ENCODE results near the gene TMEM163. TPM values are rescaled to one million over a fixed set of nuclear protein-coding genes. Genes with fewer than 3 reads are reported as not detected.
"Not testable (repeated sequence)": the region's sequence is repeated elsewhere in the genome, so short reads cannot be mapped to it uniquely, and the experiment has no call there.

The TMEM163 gene
- polyA plus RNA-seq, 2 donors, result 0.10 to 0.11 TPM

- 87 to 92% methylated on average over 6 of the region's 6 CpGs for WGBS, 2 donors
- H3K27ac ChIP-seq (ENCODE audit: low read depth in 2 of 2, low read length in 1 of 2), result no peak overlapping the region
- no peaks in the 10 kb centered on the region for H3K4me1 ChIP-seq (ENCODE audit: control insufficient read depth in 2 of 2, insufficient read depth in 2 of 2, low read length in 1 of 2)
- H3K36me3 ChIP-seq (ENCODE audit: control insufficient read depth in 2 of 2, insufficient read depth in 2 of 2, low read length in 1 of 2), result no peaks in the 10 kb centered on the region
- H3K27me3 ChIP-seq (ENCODE audit: control insufficient read depth in 1 of 2, insufficient read depth in 2 of 2, low read length in 2 of 2), result no peaks in the 10 kb centered on the region
- no peak overlapping the region for H3K4me3 ChIP-seq (ENCODE audit: low read depth in 1 of 2, low read length in 2 of 2)
- H3K9me3 ChIP-seq (ENCODE audit: control insufficient read depth in 2 of 2, insufficient read depth in 1 of 2, low read depth in 1 of 2, low read length in 1 of 2), result no peaks in the 10 kb centered on the region
These were observed 236.6 kb downstream of the TMEM163 start for GRCh38 chr2:134482131-134482723.

- Histone ChIP-seq H3K27me3 (ENCODE audit: control insufficient read depth in 1 of 2, insufficient read depth in 2 of 2, low read length in 2 of 2) (no peaks in the 10 kb centered on the region), H3K4me1 (ENCODE audit: control insufficient read depth in 2 of 2, insufficient read depth in 2 of 2, low read length in 1 of 2) (no peaks in the 10 kb centered on the region), H3K9me3 (ENCODE audit: control insufficient read depth in 2 of 2, insufficient read depth in 1 of 2, low read depth in 1 of 2, low read length in 1 of 2) (no peaks in the 10 kb centered on the region), H3K36me3 (ENCODE audit: control insufficient read depth in 2 of 2, insufficient read depth in 2 of 2, low read length in 1 of 2) (no peaks in the 10 kb centered on the region), H3K4me3 (ENCODE audit: low read depth in 1 of 2, low read length in 2 of 2) (no peak overlapping the region), H3K27ac (ENCODE audit: low read depth in 2 of 2, low read length in 1 of 2) (no peak overlapping the region)
- WGBS, 2 donors, result 85 to 88% methylated on average over 4 of the region's 4 CpGs
These were observed 239.0 kb downstream of the TMEM163 start for GRCh38 chr2:134479696-134480330.

- WGBS, 2 donors, result 84 to 88% methylated on average over 8 of the region's 8 CpGs
- not testable (repeated sequence) for H3K36me3 ChIP-seq (ENCODE audit: control insufficient read depth in 2 of 2, insufficient read depth in 2 of 2, low read length in 1 of 2); H3K4me1 ChIP-seq (ENCODE audit: control insufficient read depth in 2 of 2, insufficient read depth in 2 of 2, low read length in 1 of 2); H3K27ac ChIP-seq (ENCODE audit: low read depth in 2 of 2, low read length in 1 of 2); H3K27me3 ChIP-seq (ENCODE audit: control insufficient read depth in 1 of 2, insufficient read depth in 2 of 2, low read length in 2 of 2); H3K9me3 ChIP-seq (ENCODE audit: control insufficient read depth in 2 of 2, insufficient read depth in 1 of 2, low read depth in 1 of 2, low read length in 1 of 2); H3K4me3 ChIP-seq (ENCODE audit: low read depth in 1 of 2, low read length in 2 of 2)
These were observed 241.8 kb downstream of the TMEM163 start for GRCh38 chr2:134476982-134477381.

GRCh38 chr2:134470561-134471168, 248.1 kb downstream of the TMEM163 start:
- H3K27ac ChIP-seq (ENCODE audit: low read depth in 2 of 2, low read length in 1 of 2), result no peak overlapping the region
- no peaks in the 10 kb centered on the region for H3K9me3 ChIP-seq (ENCODE audit: control insufficient read depth in 2 of 2, insufficient read depth in 1 of 2, low read depth in 1 of 2, low read length in 1 of 2)
- H3K4me3 ChIP-seq (ENCODE audit: low read depth in 1 of 2, low read length in 2 of 2), result no peak overlapping the region
- H3K27me3 ChIP-seq (ENCODE audit: control insufficient read depth in 1 of 2, insufficient read depth in 2 of 2, low read length in 2 of 2), result no peaks in the 10 kb centered on the region
- H3K36me3 ChIP-seq (ENCODE audit: control insufficient read depth in 2 of 2, insufficient read depth in 2 of 2, low read length in 1 of 2), result no peaks in the 10 kb centered on the region
- WGBS, 2 donors, result 97 to 99% methylated on average over 8 of the region's 8 CpGs
- H3K4me1 ChIP-seq (ENCODE audit: control insufficient read depth in 2 of 2, insufficient read depth in 2 of 2, low read length in 1 of 2), result no peaks in the 10 kb centered on the region

GRCh38 chr2:134469516-134470115, 249.2 kb downstream of the TMEM163 start:
- no peaks in the 10 kb centered on the region for H3K36me3 ChIP-seq (ENCODE audit: control insufficient read depth in 2 of 2, insufficient read depth in 2 of 2, low read length in 1 of 2)
- H3K27me3 ChIP-seq (ENCODE audit: control insufficient read depth in 1 of 2, insufficient read depth in 2 of 2, low read length in 2 of 2), result no peaks in the 10 kb centered on the region
- H3K4me1 ChIP-seq (ENCODE audit: control insufficient read depth in 2 of 2, insufficient read depth in 2 of 2, low read length in 1 of 2), result no peaks in the 10 kb centered on the region
- WGBS, 2 donors, result 91 to 95% methylated on average over 25 of the region's 25 CpGs
- H3K9me3 ChIP-seq (ENCODE audit: control insufficient read depth in 2 of 2, insufficient read depth in 1 of 2, low read depth in 1 of 2, low read length in 1 of 2), result no peaks in the 10 kb centered on the region
- H3K27ac ChIP-seq (ENCODE audit: low read depth in 2 of 2, low read length in 1 of 2), result no peak overlapping the region
- no peak overlapping the region for H3K4me3 ChIP-seq (ENCODE audit: low read depth in 1 of 2, low read length in 2 of 2)

GRCh38 chr2:134468776-134469175, 250.0 kb downstream of the TMEM163 start:
- H3K9me3 ChIP-seq (ENCODE audit: control insufficient read depth in 2 of 2, insufficient read depth in 1 of 2, low read depth in 1 of 2, low read length in 1 of 2), result no peaks in the 10 kb centered on the region
- no peaks in the 10 kb centered on the region for H3K36me3 ChIP-seq (ENCODE audit: control insufficient read depth in 2 of 2, insufficient read depth in 2 of 2, low read length in 1 of 2)
- H3K27ac ChIP-seq (ENCODE audit: low read depth in 2 of 2, low read length in 1 of 2), result no peak overlapping the region
- 88 to 89% methylated on average over 12 of the region's 12 CpGs for WGBS, 2 donors
- H3K4me1 ChIP-seq (ENCODE audit: control insufficient read depth in 2 of 2, insufficient read depth in 2 of 2, low read length in 1 of 2), result no peaks in the 10 kb centered on the region
- no peak overlapping the region for H3K4me3 ChIP-seq (ENCODE audit: low read depth in 1 of 2, low read length in 2 of 2)
- no peaks in the 10 kb centered on the region for H3K27me3 ChIP-seq (ENCODE audit: control insufficient read depth in 1 of 2, insufficient read depth in 2 of 2, low read length in 2 of 2)

- WGBS, 2 donors, result 84 to 97% methylated on average over 2 of the region's 2 CpGs
- Histone ChIP-seq H3K9me3 (ENCODE audit: control insufficient read depth in 2 of 2, insufficient read depth in 1 of 2, low read depth in 1 of 2, low read length in 1 of 2) (no peaks in the 10 kb centered on the region), H3K36me3 (ENCODE audit: control insufficient read depth in 2 of 2, insufficient read depth in 2 of 2, low read length in 1 of 2) (no peaks in the 10 kb centered on the region), H3K27me3 (ENCODE audit: control insufficient read depth in 1 of 2, insufficient read depth in 2 of 2, low read length in 2 of 2) (no peaks in the 10 kb centered on the region), H3K4me1 (ENCODE audit: control insufficient read depth in 2 of 2, insufficient read depth in 2 of 2, low read length in 1 of 2) (no peaks in the 10 kb centered on the region), H3K27ac (ENCODE audit: low read depth in 2 of 2, low read length in 1 of 2) (no peak overlapping the region), H3K4me3 (ENCODE audit: low read depth in 1 of 2, low read length in 2 of 2) (no peak overlapping the region)
These were observed 250.6 kb downstream of the TMEM163 start for GRCh38 chr2:134468164-134468563.

GRCh38 chr2:134466141-134466540, 252.7 kb downstream of the TMEM163 start:
- H3K4me1 ChIP-seq (ENCODE audit: control insufficient read depth in 2 of 2, insufficient read depth in 2 of 2, low read length in 1 of 2), result no peaks in the 10 kb centered on the region
- WGBS, 2 donors, result 66 to 71% methylated on average over 3 of the region's 3 CpGs
- H3K27ac ChIP-seq (ENCODE audit: low read depth in 2 of 2, low read length in 1 of 2), result no peak overlapping the region
- no peak overlapping the region for H3K4me3 ChIP-seq (ENCODE audit: low read depth in 1 of 2, low read length in 2 of 2)
- H3K9me3 ChIP-seq (ENCODE audit: control insufficient read depth in 2 of 2, insufficient read depth in 1 of 2, low read depth in 1 of 2, low read length in 1 of 2), result no peaks in the 10 kb centered on the region
- H3K36me3 ChIP-seq (ENCODE audit: control insufficient read depth in 2 of 2, insufficient read depth in 2 of 2, low read length in 1 of 2), result no peaks in the 10 kb centered on the region
- no peaks in the 10 kb centered on the region for H3K27me3 ChIP-seq (ENCODE audit: control insufficient read depth in 1 of 2, insufficient read depth in 2 of 2, low read length in 2 of 2)

GRCh38 chr2:134465228-134466105, 253.3 kb downstream of the TMEM163 start:
- no peaks in the 10 kb centered on the region for H3K4me1 ChIP-seq (ENCODE audit: control insufficient read depth in 2 of 2, insufficient read depth in 2 of 2, low read length in 1 of 2)
- H3K9me3 ChIP-seq (ENCODE audit: control insufficient read depth in 2 of 2, insufficient read depth in 1 of 2, low read depth in 1 of 2, low read length in 1 of 2), result no peaks in the 10 kb centered on the region
- H3K4me3 ChIP-seq (ENCODE audit: low read depth in 1 of 2, low read length in 2 of 2), result no peak overlapping the region
- no peaks in the 10 kb centered on the region for H3K36me3 ChIP-seq (ENCODE audit: control insufficient read depth in 2 of 2, insufficient read depth in 2 of 2, low read length in 1 of 2)
- 70 to 72% methylated on average over 6 of the region's 6 CpGs for WGBS, 2 donors
- H3K27me3 ChIP-seq (ENCODE audit: control insufficient read depth in 1 of 2, insufficient read depth in 2 of 2, low read length in 2 of 2), result no peaks in the 10 kb centered on the region
- no peak overlapping the region for H3K27ac ChIP-seq (ENCODE audit: low read depth in 2 of 2, low read length in 1 of 2)

Data from esophagus (tissue), 2 donors.